B cell (primary cell): ENCODE measurements around the gene TCHHL1. TPM values are rescaled to one million over a fixed set of nuclear protein-coding genes. Genes with fewer than 3 reads are reported as not detected.
"Not testable (repeated sequence)": the region's sequence is repeated elsewhere in the genome, so short reads cannot be mapped to it uniquely, and the experiment has no call there.

Experiments
- ATAC-seq: fragments of 200-7000 bp; cut with Tn5 transposase; one replicate; pipeline ENCODE4 v1.10.0; 2021; ENCODE audit warnings: low read depth, mild to moderate bottlenecking, moderate number of reproducible peaks, moderate library complexity
- CTCF ChIA-PET: fragments of 350-600 bp; sonication (Branson Sonifier 250); formaldehyde crosslinking; loops from one replicate; lab custom pipeline; 2021; ENCODE audit warnings: antibody characterized with exemption, inconsistent platforms; lab: Charles Lee
- POLR2A ChIA-PET: fragments of 350-600 bp; sonication (Branson Sonifier 250); formaldehyde crosslinking; loops from one replicate; lab custom pipeline; 2021; ENCODE audit warnings: antibody characterized with exemption; lab: Charles Lee
- DNase-seq: peaks from one replicate; pipeline ENCODE4 v3.0.0; 2013
- H2AFZ ChIP-seq: 2 replicates; pipeline ENCODE4 v1.6.1; 2012; ENCODE audit warnings: mild to moderate bottlenecking, low read depth, low read length; ENCODE audit not compliant: insufficient read depth, poor library complexity, severe bottlenecking
- H3K27ac ChIP-seq, 2 donors: 1 replicate in 1 of 2; 2 replicates in 1 of 2; pipeline ENCODE4 v1.5.1; 2012 to 2013; ENCODE audit warnings: low read length in 2 of 2, mild to moderate bottlenecking in 2 of 2, moderate library complexity in 1 of 2
- H3K27me3 ChIP-seq, 4 experiments: fragments of 200-600 bp in 1 of 4; sonication (generic) in 1 of 4; replicated peaks in 1 of 4; 1 replicate in 2 of 4; 2 replicates in 2 of 4; pipeline versions ENCODE4 v1.6.1 to v1.7.0; 2013 to 2016; ENCODE audit warnings: low read length in 3 of 4, mild to moderate bottlenecking in 2 of 4, mixed read lengths in 1 of 4, moderate library complexity in 1 of 4; ENCODE audit not compliant: insufficient read depth in 4 of 4, control insufficient read depth in 3 of 4; ENCODE audit errors: control extremely low read depth in 1 of 4
- H3K36me3 ChIP-seq, 2 experiments: replicated peaks in 1 of 2; 1 replicate in 1 of 2; 2 replicates in 1 of 2; pipeline versions ENCODE4 v1.6.1 to v1.7.1; 2013; ENCODE audit warnings: low read length in 1 of 2; ENCODE audit not compliant: insufficient read depth in 2 of 2, control insufficient read depth in 1 of 2; ENCODE audit errors: control extremely low read depth in 1 of 2, extremely low read depth in 1 of 2
- H3K4me1 ChIP-seq, 2 donors: fragments of 200-600 bp in 1 of 2; sonication (generic) in 1 of 2; 1 replicate in 1 of 2; 2 replicates in 1 of 2; pipeline versions ENCODE4 v1.5.1 to v1.6.1; 2013 to 2017; ENCODE audit warnings: low read length in 2 of 2; ENCODE audit not compliant: control insufficient read depth in 2 of 2, insufficient read depth in 2 of 2
- H3K4me2 ChIP-seq: replicated peaks from 2 replicates; pipeline ENCODE3; 2012; ENCODE audit warnings: mild to moderate bottlenecking, low read depth, low read length; ENCODE audit not compliant: poor library complexity, severe bottlenecking
- H3K4me3 ChIP-seq, 5 experiments: fragments of 200-600 bp in 1 of 5; sonication (generic) in 1 of 5; 1 replicate in 3 of 5; 2 replicates in 2 of 5; pipeline versions ENCODE4 v1.5.1 to v1.7.0; 2011 to 2016; ENCODE audit warnings: low read length in 4 of 5, mild to moderate bottlenecking in 4 of 5, low read depth in 2 of 5, control low read depth in 1 of 5, moderate library complexity in 1 of 5; ENCODE audit not compliant: insufficient read depth in 1 of 5; ENCODE audit errors: control extremely low read depth in 1 of 5, extremely low read depth in 1 of 5
- H3K79me2 ChIP-seq: fragments of 200-600 bp; sonication (generic); one replicate; pipeline ENCODE4 v1.6.0; 2016; ENCODE audit warnings: low read length; ENCODE audit not compliant: control insufficient read depth, insufficient read depth
- H3K9ac ChIP-seq: fragments of 200-600 bp; sonication (generic); 2 replicates; pipeline ENCODE4 v1.6.1; 2017; ENCODE audit warnings: mild to moderate bottlenecking, low read length, moderate library complexity
- H3K9me3 ChIP-seq, 3 donors: one replicate each; pipeline versions ENCODE4 v1.6.1 to v1.7.1; 2013; ENCODE audit warnings: low read length in 2 of 3; ENCODE audit not compliant: control insufficient read depth in 2 of 3, insufficient read depth in 1 of 3; ENCODE audit errors: control extremely low read depth in 1 of 3
- H4K20me1 ChIP-seq: 2 replicates; pipeline ENCODE4 v1.6.0; 2012; ENCODE audit warnings: mild to moderate bottlenecking, low read length; ENCODE audit not compliant: insufficient read depth, control insufficient read depth, poor library complexity, severe bottlenecking
- H3K27ac Mint-ChIP-seq: one replicate; pipeline ENCODE4 v1.8.0; 2021; ENCODE audit warnings: mixed read lengths
- H3K27me3 Mint-ChIP-seq: one replicate; pipeline ENCODE4 v1.8.0; 2021; ENCODE audit warnings: mixed read lengths
- H3K4me1 Mint-ChIP-seq: one replicate; pipeline ENCODE4 v1.8.0; 2021; ENCODE audit warnings: mixed read lengths
- H3K4me3 Mint-ChIP-seq: one replicate; pipeline ENCODE4 v1.8.0; 2021; ENCODE audit warnings: mixed read lengths
- H3K9me3 Mint-ChIP-seq: one replicate; pipeline ENCODE4 v1.8.0; 2022; ENCODE audit warnings: mixed read lengths; ENCODE audit not compliant: insufficient read depth
- EZH2 ChIP-seq: IDR thresholded peaks from 2 replicates; pipeline ENCODE4 v1.6.1; 2012; ENCODE audit warnings: borderline replicate concordance, low read depth, mild to moderate bottlenecking, moderate library complexity, low read length; ENCODE audit not compliant: insufficient read depth, poor library complexity, severe bottlenecking
- WGBS: methylation state at CpG from one replicate; pipeline ENCODE4 v1.1.5; 2013; ENCODE audit warnings: missing lambda C conversion rate; ENCODE audit not compliant: insufficient coverage; 5-methylcytosine and 5-hydroxymethylcytosine counted together
- intact Hi-C: fragments of 100-400 bp; cut with micrococcal nuclease; formaldehyde crosslinking; loops from one replicate; pipeline ENCODE4 v1.10.0; 2022
- polyA plus RNA-seq: library from polyadenylated mRNA; depleted of rRNA; stranded (reverse); fragments of >200 nt; gene quantifications from 2 replicates; pipeline ENCODE4 v1.2.3, GENCODE V29; 2012
- total RNA-seq, 2 donors: library from RNA; stranded (reverse); fragments of 120-200 nt in 1 of 2; gene quantifications; 1 replicate in 1 of 2; 2 replicates in 1 of 2; pipeline versions ENCODE4 v1.2.3 to v1.2.4, GENCODE V29; 2013 to 2022
- TF ChIP-seq, protein P1 (sequence below): fragments of 200-600 bp; IDR thresholded peaks from one replicate; pipeline ENCODE4 v1.8.0; 2022; ENCODE audit warnings: antibody characterized with exemption, mild to moderate bottlenecking

TCHHL1 gene
- total and polyA plus RNA-seq, 2 donors (not counting 1 experiment from before 2014, with no cell fraction given) = not detected

DNA sequence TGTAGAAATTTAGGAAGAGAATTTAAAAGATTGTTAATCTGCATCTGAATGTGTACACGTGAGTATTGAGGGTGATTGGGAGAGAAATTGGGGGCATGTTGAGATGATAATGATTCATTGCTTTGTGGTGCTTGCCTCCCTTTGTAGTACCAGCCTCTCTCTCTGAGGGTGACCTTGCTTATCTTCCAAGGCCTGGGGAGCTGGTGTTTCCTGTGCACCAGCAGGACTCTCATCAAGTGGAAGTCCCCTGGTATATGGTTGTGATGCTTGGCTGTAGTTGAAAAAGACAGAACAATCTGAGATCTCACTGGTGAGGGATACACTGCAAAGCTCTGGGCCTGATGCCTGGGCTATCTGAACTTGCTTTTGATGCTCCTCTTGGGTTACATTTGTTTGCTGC lies 4.0 kb downstream of the TCHHL1 start:
- Histone ChIP-seq H3K4me1 (no peaks in the 10 kb centered on the region), H3K9ac (no peak overlapping the region), H3K9me3 (no peaks in the 10 kb centered on the region), H3K36me3 (no peaks in the 10 kb centered on the region), H3K4me3 (no peak overlapping the region), H3K27ac (no peak overlapping the region), H3K79me2 (no peaks in the 10 kb centered on the region), H2AFZ (no peak overlapping the region), H3K4me2 (no peak overlapping the region), H4K20me1 (no peaks in the 10 kb centered on the region), H3K27me3 (peaks cover 0 to 30% (median 8%) of the 10 kb centered on the region in 4 experiments)
- TF ChIP-seq EZH2 = no peak
- TF ChIP-seq, protein P1, sequence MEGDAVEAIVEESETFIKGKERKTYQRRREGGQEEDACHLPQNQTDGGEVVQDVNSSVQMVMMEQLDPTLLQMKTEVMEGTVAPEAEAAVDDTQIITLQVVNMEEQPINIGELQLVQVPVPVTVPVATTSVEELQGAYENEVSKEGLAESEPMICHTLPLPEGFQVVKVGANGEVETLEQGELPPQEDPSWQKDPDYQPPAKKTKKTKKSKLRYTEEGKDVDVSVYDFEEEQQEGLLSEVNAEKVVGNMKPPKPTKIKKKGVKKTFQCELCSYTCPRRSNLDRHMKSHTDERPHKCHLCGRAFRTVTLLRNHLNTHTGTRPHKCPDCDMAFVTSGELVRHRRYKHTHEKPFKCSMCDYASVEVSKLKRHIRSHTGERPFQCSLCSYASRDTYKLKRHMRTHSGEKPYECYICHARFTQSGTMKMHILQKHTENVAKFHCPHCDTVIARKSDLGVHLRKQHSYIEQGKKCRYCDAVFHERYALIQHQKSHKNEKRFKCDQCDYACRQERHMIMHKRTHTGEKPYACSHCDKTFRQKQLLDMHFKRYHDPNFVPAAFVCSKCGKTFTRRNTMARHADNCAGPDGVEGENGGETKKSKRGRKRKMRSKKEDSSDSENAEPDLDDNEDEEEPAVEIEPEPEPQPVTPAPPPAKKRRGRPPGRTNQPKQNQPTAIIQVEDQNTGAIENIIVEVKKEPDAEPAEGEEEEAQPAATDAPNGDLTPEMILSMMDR = no peak
- no peak for DNase-seq
- Mint-ChIP-seq H3K9me3 (no peaks in the 10 kb centered on the region), H3K27me3 (peaks cover 14% of the 10 kb centered on the region), H3K4me1 (no peaks in the 10 kb centered on the region), H3K4me3 (no peak overlapping the region), H3K27ac (no peak overlapping the region)
- intact Hi-C loops = no loop called here
- CTCF ChIA-PET = no interaction called here
- POLR2A ChIA-PET = no interaction called here
- ATAC-seq = no peak
- 50% methylated on average over 1 of the region's 1 CpG for WGBS

DNA sequence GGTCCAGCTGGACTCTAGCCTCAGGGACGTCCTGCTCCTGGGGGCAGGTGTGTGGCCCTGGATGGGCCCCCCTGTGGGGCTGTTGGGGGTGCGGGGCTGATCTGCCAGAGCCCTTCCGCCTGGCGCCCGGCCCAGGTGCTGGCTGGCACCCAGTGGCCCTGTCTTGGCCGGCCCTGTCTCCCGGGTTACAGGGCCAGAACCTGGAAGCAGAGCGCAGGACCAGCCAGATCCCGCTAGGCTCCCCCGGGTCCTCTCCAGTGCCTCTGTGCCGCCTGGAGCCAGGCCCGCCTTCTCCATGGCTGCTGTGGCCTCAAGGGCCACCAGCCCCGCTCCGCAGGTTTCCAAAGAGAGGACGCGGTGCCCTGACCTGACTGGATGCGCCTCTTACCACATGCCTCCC lies 7.8 kb downstream of the TCHHL1 start:
- ATAC-seq, H3K27ac ChIP-seq, DNase-seq, H3K4me1 Mint-ChIP-seq, H3K9me3 ChIP-seq, H3K4me3 Mint-ChIP-seq, H3K27ac Mint-ChIP-seq, CTCF ChIA-PET, intact Hi-C loops, H3K79me2 ChIP-seq, H3K4me3 ChIP-seq, H3K9ac ChIP-seq, H4K20me1 ChIP-seq, POLR2A ChIA-PET, H3K36me3 ChIP-seq, H3K27me3 ChIP-seq, H3K4me1 ChIP-seq, H2AFZ ChIP-seq, H3K4me2 ChIP-seq, H3K9me3 Mint-ChIP-seq: not testable (repeated sequence)
- 97% methylated on average over 16 of the region's 17 CpGs for WGBS
- peaks cover 24% of the 10 kb centered on the region for H3K27me3 Mint-ChIP-seq

DNA sequence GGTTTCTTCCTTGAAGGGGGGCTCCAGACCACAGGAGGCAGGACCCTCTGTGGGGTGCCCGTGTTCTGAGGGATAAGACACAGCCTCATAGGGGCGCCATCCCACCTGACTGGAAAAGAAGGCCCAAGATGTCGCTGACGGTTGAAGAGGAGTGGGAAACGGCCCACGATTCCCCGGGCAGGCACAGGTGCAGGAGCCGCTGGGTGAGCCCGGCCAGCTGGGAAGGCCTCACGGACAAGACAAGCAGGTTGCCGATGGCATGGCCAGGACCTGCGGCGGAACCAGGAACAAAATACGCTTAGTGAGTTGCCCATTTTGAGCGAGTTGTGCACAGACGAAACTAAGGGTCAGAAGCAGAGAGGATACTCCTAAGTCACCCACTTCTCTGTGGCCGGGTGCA lies 8.4 kb downstream of the TCHHL1 start:
- H4K20me1 ChIP-seq, CTCF ChIA-PET, H3K4me1 ChIP-seq, H3K9ac ChIP-seq, H3K36me3 ChIP-seq, DNase-seq, H3K9me3 ChIP-seq, H3K4me3 ChIP-seq, POLR2A ChIA-PET, H3K27ac ChIP-seq, intact Hi-C loops, H2AFZ ChIP-seq, H3K9me3 Mint-ChIP-seq, H3K4me3 Mint-ChIP-seq, H3K4me1 Mint-ChIP-seq, H3K4me2 ChIP-seq, ATAC-seq, H3K79me2 ChIP-seq, H3K27ac Mint-ChIP-seq, H3K27me3 ChIP-seq: not testable (repeated sequence)
- H3K27me3 Mint-ChIP-seq = peaks cover 27% of the 10 kb centered on the region
- WGBS = 96% methylated on average over 13 of the region's 17 CpGs
